GM12878 (cell line): ENCODE measurements around the gene EYA2. TPM values are rescaled to one million over a fixed set of nuclear protein-coding genes. Genes with fewer than 3 reads are reported as not detected.

Experiments
- ATAC-seq: fragments of 200-7000 bp; cut with Tn5 transposase; 3 replicates; pipeline ENCODE4 v1.9.1; 2020; ENCODE audit warnings: mild to moderate bottlenecking, moderate library complexity
- BruUV-seq: library from RNA; stranded (reverse); fragments of 400-500 nt; replicated peaks from 2 replicates; lab custom pipeline; 2021; lab: Mats Ljungman, UMichigan
- CTCF ChIA-PET: fragments of 300-600 bp; sonication (Branson Sonifier 250); formaldehyde crosslinking; extraction: SDS; loops from one replicate; lab custom pipeline; 2021; ENCODE audit warnings: inconsistent platforms; lab: Yijun Ruan, JAX
- POLR2A ChIA-PET: fragments of 350-600 bp; formaldehyde crosslinking; extraction: SDS; loops from one replicate; lab custom pipeline; 2021; ENCODE audit warnings: inconsistent platforms; lab: Charles Lee
- RAD21 ChIA-PET: fragments of 300-600 bp; sonication (Branson Sonifier 250); formaldehyde crosslinking; loops from one replicate; lab custom pipeline; 2023; ENCODE audit warnings: antibody characterized with exemption; ENCODE audit not compliant: unreplicated experiment; lab: Charles Lee
- SMC1A ChIA-PET: fragments of 300-600 bp; sonication (Branson Sonifier 250); formaldehyde crosslinking; loops from one replicate; lab custom pipeline; 2023; ENCODE audit not compliant: unreplicated experiment, uncharacterized antibody; lab: Charles Lee
- DNase-seq: peaks from one replicate; pipeline ENCODE4 v3.0.0-alpha.2; 2011; ENCODE audit warnings: low read depth, low spot score
- FAIRE-seq: peaks from 3 replicates; lab custom pipeline; 2011; peaks lifted over from hg19 to GRCh38; lab: Jason Lieb, UNC
- H2AFZ ChIP-seq: 2 replicates; pipeline ENCODE4 v1.6.0; 2011; ENCODE audit warnings: low read depth, low read length, control low read depth; ENCODE audit not compliant: control insufficient read depth
- H3K27ac ChIP-seq: 2 replicates; pipeline ENCODE4 v1.5.1; 2011; ENCODE audit warnings: control low read depth; ENCODE audit not compliant: control insufficient read depth, insufficient read depth
- H3K27me3 ChIP-seq, 2 experiments: replicated peaks in 1 of 2; 2 replicates each; pipeline versions ENCODE4 v1.6.0 to v1.6.1; 2011; ENCODE audit warnings: low read length in 1 of 2; ENCODE audit not compliant: control insufficient read depth in 2 of 2, insufficient read depth in 2 of 2
- H3K36me3 ChIP-seq, 2 experiments: 2 replicates each; pipeline ENCODE4 v1.5.1; 2011; ENCODE audit warnings: low read length in 1 of 2; ENCODE audit not compliant: control insufficient read depth in 2 of 2, insufficient read depth in 2 of 2
- H3K4me1 ChIP-seq: 2 replicates; pipeline ENCODE4 v1.6.1; 2011; ENCODE audit warnings: mild to moderate bottlenecking, low read length, moderate library complexity, mixed read lengths; ENCODE audit not compliant: control insufficient read depth, insufficient read depth
- H3K4me2 ChIP-seq: 2 replicates; pipeline ENCODE4 v1.6.0; 2011; ENCODE audit warnings: control low read depth; ENCODE audit not compliant: control insufficient read depth, insufficient read depth
- H3K4me3 ChIP-seq: fragments of 200-600 bp; sonication (generic); 2 replicates; pipeline ENCODE4 v1.5.1; 2016
- H3K79me2 ChIP-seq: 2 replicates; pipeline ENCODE4 v1.6.0; 2011; ENCODE audit warnings: low read length; ENCODE audit not compliant: control insufficient read depth, insufficient read depth
- H3K9ac ChIP-seq: 2 replicates; pipeline ENCODE4 v1.8.0; 2011; ENCODE audit warnings: low read length, control low read depth, mixed read lengths; ENCODE audit not compliant: control insufficient read depth, insufficient read depth
- H3K9me3 ChIP-seq: replicated peaks from 3 replicates; pipeline ENCODE4 v1.5.1; 2011; ENCODE audit warnings: mild to moderate bottlenecking, low read length; ENCODE audit not compliant: control insufficient read depth, insufficient read depth
- H4K20me1 ChIP-seq: 2 replicates; pipeline ENCODE4 v1.6.0; 2011; ENCODE audit not compliant: control insufficient read depth, insufficient read depth
- MLLT1 ChIP-seq: fragments of 450-650 bp; IDR thresholded peaks from 2 replicates; pipeline ENCODE4 v1.6.1; 2016; ENCODE audit warnings: mild to moderate bottlenecking
- POU2F2 ChIP-seq: IDR thresholded peaks from 3 replicates; pipeline ENCODE4 v1.6.1; 2011; ENCODE audit warnings: low read depth, mild to moderate bottlenecking, low read length, borderline replicate concordance
- RB1 ChIP-seq: fragments of 450-650 bp; formaldehyde crosslinking; IDR thresholded peaks from 2 replicates; pipeline ENCODE4 v1.6.1; 2017; ENCODE audit warnings: mild to moderate bottlenecking, borderline replicate concordance
- SIN3A ChIP-seq: IDR thresholded peaks from 2 replicates; pipeline ENCODE4 v1.6.1; 2012; ENCODE audit warnings: low read depth, low read length, improper control_type of control experiment
- ZBED1 ChIP-seq: IDR thresholded peaks from 2 replicates; pipeline ENCODE4 v1.6.1; 2016; ENCODE audit warnings: borderline replicate concordance
- ZBTB11 ChIP-seq: fragments of 450-650 bp; formaldehyde crosslinking; IDR thresholded peaks from 2 replicates; pipeline ENCODE4 v1.5.0; 2022; ENCODE audit warnings: mild to moderate bottlenecking, missing genetic modification characterization
- ZNF384 ChIP-seq: IDR thresholded peaks from 2 replicates; pipeline ENCODE4 v1.6.1; 2012; ENCODE audit warnings: low read depth, mild to moderate bottlenecking, low read length, improper control_type of control experiment, borderline replicate concordance
- ZNF687 ChIP-seq: fragments of 450-650 bp; IDR thresholded peaks from 2 replicates; pipeline ENCODE4 v1.6.1; 2017; ENCODE audit warnings: mild to moderate bottlenecking, moderate library complexity
- WGBS: methylation state at CpG from one replicate; pipeline ENCODE4 v1.1.6; 2016; ENCODE audit warnings: low lambda C conversion rate; ENCODE audit not compliant: insufficient replicate concordance, insufficient coverage; ENCODE audit errors: missing lambda C conversion rate; 5-methylcytosine and 5-hydroxymethylcytosine counted together
- in situ Hi-C: fragments of 300-500 bp; cut with MboI; formaldehyde crosslinking; loops from 9 replicates; pipeline ENCODE4 v1.14.3; 2018; ENCODE audit warnings: mixed read lengths
- intact Hi-C: fragments of 100-400 bp; cut with micrococcal nuclease; formaldehyde crosslinking; loops from one replicate; pipeline ENCODE4 v1.14.2; 2022; ENCODE audit not compliant: unreplicated experiment
- polyA plus RNA-seq, 11 experiments: library from polyadenylated mRNA; depleted of rRNA in 4 of 11; unstranded in 6 of 11; stranded (reverse) in 5 of 11; fragments of >200 nt; fragmentation: Nextera tagmentation in 4 of 11; fragmentation: Illumina TruSeq in 1 of 11; extraction: Ambion mirVana in 4 of 11; extraction: Trizol in 1 of 11; gene quantifications; 1 replicate in 1 of 11; 2 replicates in 10 of 11; pipeline versions ENCODE4 v1.2.1 to v1.2.3, GENCODE V29; 2011 to 2016; ENCODE audit warnings: inconsistent platforms in 2 of 11, missing spikeins in 2 of 11, low read depth in 1 of 11
- total RNA-seq, 4 experiments: library from RNA; depleted of rRNA in 3 of 4; stranded (reverse); fragments of >200 nt in 3 of 4; fragmentation: Illumina TruSeq in 1 of 4; extraction: Trizol in 1 of 4; gene quantifications; 2 replicates each; pipeline versions ENCODE4 v1.2.1 to v1.2.3, GENCODE V29; 2013 to 2021
- TF ChIP-seq, protein P1 (sequence below): IDR thresholded peaks from 2 replicates; pipeline ENCODE4 v1.6.1; 2011; ENCODE audit warnings: mild to moderate bottlenecking, low read depth, low read length, moderate library complexity; ENCODE audit not compliant: insufficient replicate concordance
- TF ChIP-seq, protein P2 (sequence below): IDR thresholded peaks from 2 replicates; pipeline ENCODE4 v1.6.1; 2011; ENCODE audit warnings: low read depth, mild to moderate bottlenecking, low read length, moderate library complexity, borderline replicate concordance; ENCODE audit errors: extremely low read depth
- TF ChIP-seq, protein P3 (sequence below): IDR thresholded peaks from 2 replicates; pipeline ENCODE4 v1.6.1; 2012; ENCODE audit warnings: low read depth, low read length, improper control_type of control experiment

The EYA2 gene
- total and polyA plus RNA-seq, 10 of the 15 experiments (the other 5 are each of a cell fraction or from before 2014, with no cell fraction given): 0.20 TPM; not detected in 9

DNA sequence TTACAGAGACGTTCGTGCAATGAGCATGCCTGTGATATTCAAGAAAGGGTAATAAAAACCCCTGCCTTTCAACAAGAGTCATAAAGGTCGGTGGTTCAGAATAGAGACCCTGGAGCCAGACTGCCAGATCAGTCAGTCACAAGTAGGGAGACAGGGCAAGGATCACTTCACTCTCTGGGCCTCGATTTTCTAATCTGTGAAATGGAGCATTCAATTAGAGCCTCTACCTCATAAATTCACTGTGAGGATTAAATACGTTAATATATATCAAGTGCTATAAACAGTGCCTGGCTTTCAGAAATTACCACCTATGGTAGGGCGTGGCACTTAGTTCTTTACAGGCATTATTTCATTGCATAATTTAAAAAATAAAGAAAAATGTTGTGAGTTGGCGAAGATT lies 43.7 kb upstream of the EYA2 start:
- H3K4me2 ChIP-seq: no peak overlapping the region
- no peak overlapping the region for H3K4me3 ChIP-seq
- RAD21 ChIA-PET: no interaction called here
- no peaks in the 10 kb centered on the region for H3K36me3 ChIP-seq
- H3K27me3 ChIP-seq: no peaks in the 10 kb centered on the region
- in situ Hi-C loops (no loop called here), intact Hi-C loops (no loop called here)
- POLR2A ChIA-PET: no interaction called here
- no TSS peak for BruUV-seq
- TF ChIP-seq, protein P1, sequence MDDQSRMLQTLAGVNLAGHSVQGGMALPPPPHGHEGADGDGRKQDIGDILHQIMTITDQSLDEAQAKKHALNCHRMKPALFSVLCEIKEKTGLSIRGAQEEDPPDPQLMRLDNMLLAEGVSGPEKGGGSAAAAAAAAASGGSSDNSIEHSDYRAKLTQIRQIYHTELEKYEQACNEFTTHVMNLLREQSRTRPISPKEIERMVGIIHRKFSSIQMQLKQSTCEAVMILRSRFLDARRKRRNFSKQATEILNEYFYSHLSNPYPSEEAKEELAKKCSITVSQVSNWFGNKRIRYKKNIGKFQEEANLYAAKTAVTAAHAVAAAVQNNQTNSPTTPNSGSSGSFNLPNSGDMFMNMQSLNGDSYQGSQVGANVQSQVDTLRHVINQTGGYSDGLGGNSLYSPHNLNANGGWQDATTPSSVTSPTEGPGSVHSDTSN: no peak
- TF ChIP-seq ZNF384: no peak
- no peak for TF ChIP-seq MLLT1
- TF ChIP-seq, protein P2, sequence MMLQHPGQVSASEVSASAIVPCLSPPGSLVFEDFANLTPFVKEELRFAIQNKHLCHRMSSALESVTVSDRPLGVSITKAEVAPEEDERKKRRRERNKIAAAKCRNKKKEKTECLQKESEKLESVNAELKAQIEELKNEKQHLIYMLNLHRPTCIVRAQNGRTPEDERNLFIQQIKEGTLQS: no peak
- no peak for TF ChIP-seq SIN3A
- no peak for TF ChIP-seq RB1
- TF ChIP-seq, protein P3, sequence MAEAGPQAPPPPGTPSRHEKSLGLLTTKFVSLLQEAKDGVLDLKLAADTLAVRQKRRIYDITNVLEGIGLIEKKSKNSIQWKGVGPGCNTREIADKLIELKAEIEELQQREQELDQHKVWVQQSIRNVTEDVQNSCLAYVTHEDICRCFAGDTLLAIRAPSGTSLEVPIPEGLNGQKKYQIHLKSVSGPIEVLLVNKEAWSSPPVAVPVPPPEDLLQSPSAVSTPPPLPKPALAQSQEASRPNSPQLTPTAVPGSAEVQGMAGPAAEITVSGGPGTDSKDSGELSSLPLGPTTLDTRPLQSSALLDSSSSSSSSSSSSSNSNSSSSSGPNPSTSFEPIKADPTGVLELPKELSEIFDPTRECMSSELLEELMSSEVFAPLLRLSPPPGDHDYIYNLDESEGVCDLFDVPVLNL: no peak
- TF ChIP-seq ZNF687: no peak
- no peak for TF ChIP-seq ZBTB11 (CRISPR knock-in tag)
- no peak for TF ChIP-seq POU2F2
- no peak for TF ChIP-seq ZBED1
- H3K9me3 ChIP-seq: no peaks in the 10 kb centered on the region
- no peak overlapping the region for H2AFZ ChIP-seq
- no peak overlapping the region for H3K9ac ChIP-seq
- SMC1A ChIA-PET: no interaction called here
- DNase-seq (no peak), FAIRE-seq (no peak), ATAC-seq (no peak)
- H3K79me2 ChIP-seq: no peaks in the 10 kb centered on the region
- no peak overlapping the region for H3K27ac ChIP-seq
- H3K4me1 ChIP-seq: no peaks in the 10 kb centered on the region
- no peaks in the 10 kb centered on the region for H4K20me1 ChIP-seq
- CTCF ChIA-PET: no interaction called here
- WGBS: 22% methylated on average over 7 of the region's 7 CpGs
